H7 (cell line): Measurements from ENCODE around the gene OIP5. TPM values are rescaled to one million over a fixed set of nuclear protein-coding genes. Genes with fewer than 3 reads are reported as not detected.
A peak's percentile ranks its signal among the peaks of the same experiment; 100 is the strongest.

Source experiments
- DNase-seq: peaks from one replicate; pipeline ENCODE4 v3.0.0; 2012
- H3K27me3 ChIP-seq: 2 replicates; pipeline ENCODE4 v1.6.0; 2011; ENCODE audit warnings: mild to moderate bottlenecking, low read length; ENCODE audit not compliant: control insufficient read depth, insufficient read depth
- H3K36me3 ChIP-seq: replicated peaks from 2 replicates; pipeline ENCODE4 v1.5.1; 2011; ENCODE audit warnings: low read length; ENCODE audit not compliant: control insufficient read depth, insufficient read depth
- H3K4me3 ChIP-seq: 2 replicates; pipeline ENCODE4 v1.5.1; 2011; ENCODE audit warnings: low read depth, mild to moderate bottlenecking, control low read depth, low read length, moderate library complexity; ENCODE audit not compliant: insufficient read depth
- total RNA-seq: library from RNA; depleted of rRNA; stranded (reverse); fragments of >200 nt; shearing (Covaris generic); gene quantifications from 2 replicates; pipeline ENCODE4 v1.2.3, GENCODE V29; 2014; rRNA removed

OIP5 gene
- 45.0 and 46.2 TPM in 2 replicates for total RNA-seq

GRCh38 chr15:41332194-41333025, at the start of gene OIP5, which contains the start of gene NUSAP1:
OIP5 (minus strand) TSS chr15:41332591; CDS start chr15:41332561, 30 bp downstream.
NUSAP1 (plus strand) TSS chr15:41332881; CDS start chr15:41332958, 77 bp downstream.
- peaks cover 3% of the 10 kb centered on the region; the same call in 1 of the 2 replicates for H3K36me3 ChIP-seq
- no peaks in the 10 kb centered on the region for H3K27me3 ChIP-seq
- DNase-seq: peak; percentile 95
- peak within 1 kb of the TSS; percentile 99 for H3K4me3 ChIP-seq

DNA sequence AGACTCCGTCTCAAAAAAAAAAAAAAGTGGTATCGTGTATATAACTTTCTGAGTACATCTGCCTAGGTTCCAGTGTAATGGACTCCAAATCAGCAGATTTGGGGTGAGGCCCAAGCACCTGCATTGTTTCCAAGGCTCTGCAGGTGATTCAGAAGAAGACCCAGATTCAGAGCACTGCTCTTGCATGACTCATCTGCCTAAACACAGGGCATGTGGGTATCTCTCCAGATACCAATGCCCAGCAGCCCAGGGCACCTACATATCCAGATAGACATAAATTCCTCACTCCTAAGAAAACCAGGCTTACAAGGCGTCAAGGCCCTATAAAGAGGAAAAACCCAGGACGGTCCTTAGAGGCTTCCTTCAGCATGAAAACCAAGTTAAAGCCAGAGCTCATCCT, 45.6 kb upstream of the OIP5 start:
- no peaks in the 10 kb centered on the region for H3K27me3 ChIP-seq
- peaks cover 27% of the 10 kb centered on the region for H3K36me3 ChIP-seq
- DNase-seq: no peak
- H3K4me3 ChIP-seq: no peak overlapping the region

- Histone ChIP-seq H3K36me3 (peaks cover 39% of the 10 kb centered on the region), H3K27me3 (no peaks in the 10 kb centered on the region), H3K4me3 (no peak overlapping the region)
- no peak for DNase-seq
Observed at GRCh38 chr15:41367418-41367817, 35.0 kb upstream of the OIP5 start.

- H3K36me3 ChIP-seq: peaks cover 50% of the 10 kb centered on the region
- DNase-seq: no peak
Observed at GRCh38 chr15:41354371-41354770, 22.0 kb upstream of the OIP5 start.

GRCh38 chr15:41350057-41350717, 17.8 kb upstream of the OIP5 start:
- peaks cover 45% of the 10 kb centered on the region for H3K36me3 ChIP-seq
- no peaks in the 10 kb centered on the region for H3K27me3 ChIP-seq
- H3K4me3 ChIP-seq: no peak overlapping the region
- DNase-seq: no peak

More at GRCh38 chr15:41354371-41354770, 22.0 kb upstream of the OIP5 start:
- no peak overlapping the region for H3K4me3 ChIP-seq
- no peaks in the 10 kb centered on the region for H3K27me3 ChIP-seq

- H3K36me3 ChIP-seq: peaks cover 45% of the 10 kb centered on the region
- no peak overlapping the region for H3K4me3 ChIP-seq
- no peak for DNase-seq
- H3K27me3 ChIP-seq: no peaks in the 10 kb centered on the region
Observed at GRCh38 chr15:41347236-41347635, 14.8 kb upstream of the OIP5 start.

DNA sequence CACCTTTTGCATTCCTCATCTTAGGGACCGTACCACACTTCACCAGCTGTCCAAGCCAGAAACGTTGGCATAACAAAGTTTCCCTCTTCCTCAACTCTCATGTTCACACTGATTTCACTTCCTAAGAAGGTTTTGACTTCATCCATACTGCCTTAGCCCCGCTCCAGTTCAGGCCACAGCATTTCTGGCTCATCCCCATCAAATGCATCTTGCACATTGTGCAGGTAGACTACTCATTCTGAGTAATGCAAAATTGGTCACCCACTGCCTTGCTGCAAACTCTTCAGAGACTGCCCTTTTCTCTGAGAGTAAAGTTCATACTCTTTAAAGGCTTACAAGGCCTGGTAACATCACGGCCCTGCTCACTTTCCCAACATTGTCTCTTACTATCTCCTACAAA, 9.1 kb upstream of the OIP5 start:
- Histone ChIP-seq H3K36me3 (peaks cover 34% of the 10 kb centered on the region), H3K27me3 (no peaks in the 10 kb centered on the region), H3K4me3 (no peak overlapping the region)
- no peak for DNase-seq

DNA sequence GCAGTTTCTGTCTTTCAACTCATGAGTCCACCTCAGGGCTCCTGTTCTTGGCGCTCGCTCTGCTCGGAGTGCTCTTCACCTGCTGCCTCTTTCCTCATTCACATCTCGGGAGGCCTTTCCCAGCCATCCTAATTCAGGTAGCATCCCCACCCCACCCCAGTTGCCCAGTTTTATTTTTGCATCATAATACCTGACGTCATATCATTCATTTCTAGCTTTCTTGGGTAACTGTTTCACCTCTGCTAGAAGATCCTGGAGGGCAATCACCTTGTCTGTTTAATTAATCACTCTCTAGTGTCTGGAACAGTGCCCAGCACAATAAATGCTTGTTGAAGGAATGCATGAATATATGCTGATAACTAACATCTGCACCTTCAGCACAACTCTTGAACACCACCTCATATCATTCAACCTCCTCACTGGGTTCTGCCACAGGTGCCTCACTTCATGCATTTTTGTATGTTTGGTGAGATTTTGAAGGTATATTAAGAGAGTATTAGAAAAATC, 7.9 kb upstream of the OIP5 start:
- H3K27me3 ChIP-seq: no peaks in the 10 kb centered on the region
- peaks cover 29% of the 10 kb centered on the region for H3K36me3 ChIP-seq
- H3K4me3 ChIP-seq: no peak overlapping the region
- no peak for DNase-seq

DNA sequence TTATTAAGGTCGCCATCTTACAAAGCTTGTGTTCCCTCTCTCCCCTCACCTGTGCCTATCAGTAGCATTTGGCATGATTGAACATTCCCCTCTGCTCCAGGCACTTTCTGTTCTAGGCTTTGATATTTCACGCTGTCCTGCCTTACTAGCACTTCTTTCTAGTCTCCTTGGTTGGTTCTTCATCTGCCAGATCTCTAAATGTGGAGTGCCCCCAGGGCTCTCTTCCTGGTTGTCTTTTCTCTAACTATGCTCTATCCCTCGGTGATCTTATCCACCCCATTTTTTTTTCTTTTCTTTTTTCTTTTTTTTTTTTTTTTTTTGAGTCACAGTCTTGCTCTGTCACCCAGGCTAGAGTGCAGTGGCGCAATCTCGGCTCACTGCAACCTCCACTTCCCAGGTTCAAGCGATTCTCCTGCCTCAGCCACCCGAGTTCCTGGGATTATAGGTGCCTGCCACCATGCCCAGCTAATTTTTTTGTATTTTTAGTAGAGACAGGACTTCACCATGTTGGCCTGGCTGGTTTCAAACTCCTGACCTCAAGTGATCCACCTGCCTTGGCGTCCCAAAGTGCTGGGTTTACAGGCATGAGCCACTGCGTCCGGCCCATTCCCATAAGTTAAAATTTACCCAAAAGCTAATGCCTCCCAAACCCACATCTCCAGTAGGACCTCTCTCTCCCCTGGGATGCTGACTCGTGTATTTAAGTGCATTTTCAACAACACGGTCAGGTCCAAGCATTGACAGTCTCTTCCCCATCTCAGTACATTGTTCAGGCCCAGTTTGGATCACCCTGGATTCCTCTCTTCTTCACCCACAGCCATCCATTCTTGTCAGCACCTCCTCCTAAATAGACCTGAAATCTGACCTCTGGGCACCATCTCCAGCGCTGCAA, 5.5 kb upstream of the OIP5 start:
- DNase-seq: no peak
- H3K4me3 ChIP-seq: no peak overlapping the region
- peaks cover 21% of the 10 kb centered on the region for H3K36me3 ChIP-seq
- no peaks in the 10 kb centered on the region for H3K27me3 ChIP-seq

- Histone ChIP-seq H3K4me3 (no peak overlapping the region), H3K27me3 (no peaks in the 10 kb centered on the region), H3K36me3 (peaks cover 17% of the 10 kb centered on the region)
- DNase-seq: no peak
Observed at GRCh38 chr15:41337047-41337446, 4.7 kb upstream of the OIP5 start.

GRCh38 chr15:41336549-41336948, 4.2 kb upstream of the OIP5 start:
- Histone ChIP-seq H3K36me3 (peaks cover 13% of the 10 kb centered on the region), H3K27me3 (no peaks in the 10 kb centered on the region), H3K4me3 (no peak overlapping the region)
- no peak for DNase-seq

- no peak for DNase-seq
- H3K36me3 ChIP-seq: peaks cover 2% of the 10 kb centered on the region; the same call in 1 of the 2 replicates
- no peaks in the 10 kb centered on the region for H3K27me3 ChIP-seq
- H3K4me3 ChIP-seq: peak overlapping the region; percentile 23
Observed at GRCh38 chr15:41334293-41335120, 2.1 kb upstream of the OIP5 start.

DNA sequence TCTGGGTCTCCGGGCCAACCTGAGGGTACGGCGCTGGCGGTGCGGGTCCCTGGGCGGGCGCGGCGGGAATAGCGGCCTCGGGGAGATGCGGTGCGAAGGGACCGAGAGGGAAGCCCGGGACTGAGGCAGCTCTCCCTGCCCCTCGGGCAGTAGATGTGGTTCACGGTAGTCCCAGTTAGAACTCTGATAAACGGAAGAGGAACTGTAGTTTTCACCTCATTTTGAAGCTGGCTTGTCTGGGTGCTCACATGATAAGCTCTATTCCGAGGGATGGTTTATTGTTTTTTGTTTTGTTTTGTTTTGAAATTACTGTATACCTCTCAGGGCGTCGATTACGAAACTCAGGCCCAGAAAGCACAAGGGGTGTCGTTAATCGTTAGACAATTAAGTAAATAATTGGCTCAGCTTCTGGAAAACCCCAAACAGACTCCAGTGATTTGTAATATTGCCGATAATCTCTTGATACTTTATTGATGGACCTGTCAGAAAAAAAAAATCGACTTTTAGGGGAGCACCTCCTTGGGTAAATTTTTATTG, 703 bp upstream of the OIP5 start:
- Histone ChIP-seq H3K27me3 (no peaks in the 10 kb centered on the region), H3K36me3 (peaks cover 2% of the 10 kb centered on the region; the same call in 1 of the 2 replicates), H3K4me3 (peak overlapping the region; percentile 99)
- peak; percentile 73 for DNase-seq
